HG03064 (cell line): ENCODE data around the gene C9orf78.
A peak's percentile ranks its signal among the peaks of the same experiment; 100 is the strongest.

Source experiments
- ATAC-seq: cut with Tn5 transposase; IDR thresholded peaks from one replicate; pipeline ENCODE4 v1.9.1; 2021; ENCODE audit warnings: low read depth; ENCODE audit not compliant: unreplicated experiment

The C9orf78 gene

GRCh38 chr9:129848712-129849441 lies 13.8 kb upstream of the C9orf78 start:
- ATAC-seq, result no peak

- no peak for ATAC-seq
Observed at GRCh38 chr9:129845373-129845772, 10.3 kb upstream of the C9orf78 start.

- ATAC-seq, result no peak
Observed at GRCh38 chr9:129841071-129841470, 6.0 kb upstream of the C9orf78 start.

GRCh38 chr9:129840034-129840433 lies 5.0 kb upstream of the C9orf78 start:
- ATAC-seq, result no peak

GRCh38 chr9:129839324-129840023 lies 4.4 kb upstream of the C9orf78 start:
- no peak for ATAC-seq

- ATAC-seq, result no peak
Observed at GRCh38 chr9:129838707-129839259, 3.7 kb upstream of the C9orf78 start.

GRCh38 chr9:129836311-129837007 lies 1.4 kb upstream of the C9orf78 start:
- no peak for ATAC-seq

- no peak for ATAC-seq
Observed at GRCh38 chr9:129835860-129836223, 767 bp upstream of the C9orf78 start.

- peak; percentile 19 for ATAC-seq
Observed at GRCh38 chr9:129834489-129835127, 467 bp downstream of the C9orf78 start.

GRCh38 chr9:129832982-129833381 lies 2.1 kb downstream of the C9orf78 start:
- ATAC-seq, result no peak

GRCh38 chr9:129828969-129829368 lies 6.1 kb downstream of the C9orf78 start:
- ATAC-seq, result no peak

GRCh38 chr9:129828051-129828450 lies 7.0 kb downstream of the C9orf78 start:
- no peak for ATAC-seq

- ATAC-seq, result no peak
Observed at GRCh38 chr9:129826759-129827158, 8.3 kb downstream of the C9orf78 start.

- no peak for ATAC-seq
Observed at GRCh38 chr9:129826344-129826743, 8.7 kb downstream of the C9orf78 start.

GRCh38 chr9:129823935-129824601 lies 11.0 kb downstream of the C9orf78 start, which contains the start of gene TOR1A:
Gene TOR1A, minus strand, starts transcription at chr9:129824136. Its CDS starts 51 bp downstream, at chr9:129824085.
- peak; percentile 85 for ATAC-seq

- ATAC-seq, result peak; percentile 36
Observed at GRCh38 chr9:129823542-129823934, 11.5 kb downstream of the C9orf78 start.

GRCh38 chr9:129822898-129823541 lies 12.1 kb downstream of the C9orf78 start:
- no peak for ATAC-seq

- no peak for ATAC-seq
Observed at GRCh38 chr9:129816501-129817435, 18.3 kb downstream of the C9orf78 start.

- no peak for ATAC-seq
Observed at GRCh38 chr9:129815278-129815677, 19.8 kb downstream of the C9orf78 start.
